GM19025 (cell line): Measurements from ENCODE around the gene GSTM5.
"Not testable (repeated sequence)": the region's sequence is repeated elsewhere in the genome, so short reads cannot be mapped to it uniquely, and the experiment has no call there.

Experiments
- ATAC-seq: cut with Tn5 transposase; IDR thresholded peaks from one replicate; pipeline ENCODE4 v1.9.1; 2021; ENCODE audit warnings: mild to moderate bottlenecking, low read depth, moderate library complexity; ENCODE audit not compliant: unreplicated experiment

Gene GSTM5

GRCh38 chr1:109760581-109761226 lies 48.7 kb downstream of the GSTM5 start:
- ATAC-seq, result no peak

GRCh38 chr1:109761227-109762038 lies 49.4 kb downstream of the GSTM5 start:
- no peak for ATAC-seq

- no peak for ATAC-seq
Observed at GRCh38 chr1:109762039-109762585, 50.1 kb downstream of the GSTM5 start.

- ATAC-seq, result no peak
Observed at GRCh38 chr1:109762821-109763645, 51.0 kb downstream of the GSTM5 start.

- ATAC-seq, result no peak
Observed at GRCh38 chr1:109763646-109764415, 51.8 kb downstream of the GSTM5 start, which contains the start of gene EPS8L3. Gene EPS8L3, minus strand, starts transcription at chr1:109763923. Its CDS starts 2,174 bp downstream, at chr1:109761749.

GRCh38 chr1:109764561-109765482 lies 52.8 kb downstream of the GSTM5 start:
- ATAC-seq, result no peak

GRCh38 chr1:109765483-109765815 lies 53.4 kb downstream of the GSTM5 start:
- ATAC-seq, result no peak

- ATAC-seq, result no peak
Observed at GRCh38 chr1:109765896-109766615, 54.0 kb downstream of the GSTM5 start.

- not testable (repeated sequence) for ATAC-seq
Observed at GRCh38 chr1:109766991-109767636, 55.1 kb downstream of the GSTM5 start.
